GM19467 (cell line): ENCODE data around the gene SLC24A3.

Experiments used
- ATAC-seq: cut with Tn5 transposase; IDR thresholded peaks from one replicate; pipeline ENCODE4 v1.9.1; 2021; ENCODE audit warnings: mild to moderate bottlenecking, moderate library complexity; ENCODE audit not compliant: unreplicated experiment

Gene SLC24A3

DNA sequence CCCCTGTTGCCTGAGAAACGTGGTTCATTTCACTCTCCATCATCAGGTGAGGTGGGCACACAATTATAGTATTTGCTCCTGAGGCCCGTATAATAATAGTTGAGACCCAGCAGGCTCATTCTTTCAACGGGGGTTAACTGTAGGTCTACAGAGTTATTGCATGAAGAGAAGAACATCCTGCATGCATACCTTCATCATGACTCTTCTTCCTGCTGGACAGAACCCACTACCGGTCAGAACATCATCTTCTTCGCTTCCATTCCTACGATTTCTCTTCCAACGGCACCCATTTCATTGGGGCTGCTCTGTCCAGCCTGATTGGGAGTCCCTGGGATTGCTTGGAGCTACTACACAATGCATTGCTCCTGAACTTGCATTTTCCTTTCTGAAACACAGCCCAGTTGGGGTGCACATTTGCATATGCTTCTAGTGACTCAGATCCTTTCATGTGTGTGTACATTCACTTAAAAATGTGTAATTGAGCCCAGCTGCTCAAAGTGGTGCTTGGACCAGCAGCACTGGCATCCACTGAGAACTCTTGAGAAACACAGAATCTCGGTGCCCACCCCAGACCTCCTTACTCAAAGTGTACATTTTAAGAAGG lies 57.4 kb downstream of the SLC24A3 start:
- ATAC-seq, result no peak

DNA sequence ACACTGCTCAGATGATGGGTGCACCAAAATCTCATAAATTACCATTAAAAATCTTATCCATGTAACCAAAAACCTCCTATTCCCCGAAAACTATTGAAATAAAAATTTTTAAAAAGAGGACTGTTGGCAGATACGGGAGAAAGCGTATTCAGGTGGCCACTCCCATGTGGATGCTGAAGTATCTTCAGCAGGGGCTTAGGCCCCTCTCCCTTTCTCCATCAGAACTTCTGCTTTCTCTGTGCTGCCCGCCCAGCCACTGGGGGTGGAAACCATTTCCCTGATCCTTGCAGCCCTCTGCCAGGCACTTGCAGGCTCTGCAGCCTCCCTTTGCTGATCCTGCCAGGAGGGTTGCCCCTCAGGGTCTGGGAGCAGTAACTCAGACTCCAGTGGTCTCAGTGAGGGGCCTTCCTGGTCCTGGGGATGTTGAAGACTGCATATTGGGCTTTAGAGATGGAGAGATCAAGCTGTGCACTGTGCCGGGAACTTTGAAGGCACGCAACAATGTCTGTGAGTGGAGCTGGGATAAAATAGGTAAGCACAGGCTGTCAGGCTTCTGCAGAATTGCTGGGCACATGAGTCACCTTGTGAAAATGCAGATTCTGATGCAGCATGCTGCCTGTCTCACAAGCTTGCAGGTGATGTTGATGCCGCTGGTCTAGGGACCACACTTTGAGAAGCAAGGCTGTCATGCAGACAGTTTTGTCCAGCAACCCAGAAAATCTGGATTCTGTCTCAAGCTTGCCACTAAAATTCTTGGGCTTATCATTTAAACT lies 59.6 kb downstream of the SLC24A3 start:
- ATAC-seq, result no peak

DNA sequence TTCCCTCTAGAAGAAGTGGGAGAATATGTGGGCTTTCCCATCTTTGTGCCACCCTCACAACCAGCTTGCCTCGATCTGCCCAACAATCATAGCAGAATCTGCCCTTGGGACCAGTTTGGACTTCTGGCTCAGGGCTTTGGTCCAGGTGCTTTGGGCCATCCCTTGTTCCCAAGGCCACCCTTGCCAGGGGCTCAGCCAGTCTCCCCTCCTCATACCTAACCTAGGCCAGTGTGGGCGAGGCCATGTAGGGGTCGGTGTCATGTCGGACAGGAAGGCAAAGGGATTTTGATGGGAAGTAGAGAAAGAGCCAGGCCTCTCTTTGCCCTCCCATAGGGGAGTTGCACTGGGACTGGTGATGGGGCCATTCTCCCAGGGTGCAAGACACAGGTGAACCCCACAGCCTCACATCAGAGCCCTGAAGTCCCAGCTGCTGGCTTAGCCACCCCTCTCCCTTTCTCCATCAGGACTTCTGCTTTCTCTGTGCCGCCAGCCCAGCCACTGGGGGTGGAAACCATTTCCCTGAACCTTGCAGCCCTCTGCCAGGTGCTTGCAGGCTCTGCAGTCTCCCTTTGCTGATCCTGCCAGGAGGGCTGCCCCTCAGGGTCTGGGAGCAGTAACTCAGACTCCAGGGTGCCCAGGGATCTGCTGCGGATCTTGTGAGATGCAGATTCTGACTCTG lies 60.7 kb downstream of the SLC24A3 start:
- no peak for ATAC-seq

DNA sequence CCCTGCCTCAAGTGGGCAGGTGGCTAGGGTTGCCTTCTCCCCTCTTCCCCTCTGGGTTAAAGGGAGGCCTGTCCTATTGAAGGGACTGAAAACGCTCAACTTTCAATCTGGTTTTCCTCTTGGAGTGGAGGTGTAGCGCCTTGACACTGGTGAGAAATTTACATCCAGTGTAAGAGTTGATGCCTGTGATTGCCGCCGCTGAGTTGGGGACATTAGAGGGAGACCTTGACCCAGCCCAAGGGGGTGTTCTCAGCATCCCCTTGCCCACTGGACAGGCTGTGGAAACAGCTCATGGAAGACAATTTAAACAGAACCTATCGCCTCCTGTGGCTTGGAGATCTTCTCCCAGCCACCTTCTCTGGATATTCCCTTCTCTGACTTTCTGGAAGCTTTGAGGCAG lies 61.6 kb downstream of the SLC24A3 start:
- ATAC-seq, result no peak

DNA sequence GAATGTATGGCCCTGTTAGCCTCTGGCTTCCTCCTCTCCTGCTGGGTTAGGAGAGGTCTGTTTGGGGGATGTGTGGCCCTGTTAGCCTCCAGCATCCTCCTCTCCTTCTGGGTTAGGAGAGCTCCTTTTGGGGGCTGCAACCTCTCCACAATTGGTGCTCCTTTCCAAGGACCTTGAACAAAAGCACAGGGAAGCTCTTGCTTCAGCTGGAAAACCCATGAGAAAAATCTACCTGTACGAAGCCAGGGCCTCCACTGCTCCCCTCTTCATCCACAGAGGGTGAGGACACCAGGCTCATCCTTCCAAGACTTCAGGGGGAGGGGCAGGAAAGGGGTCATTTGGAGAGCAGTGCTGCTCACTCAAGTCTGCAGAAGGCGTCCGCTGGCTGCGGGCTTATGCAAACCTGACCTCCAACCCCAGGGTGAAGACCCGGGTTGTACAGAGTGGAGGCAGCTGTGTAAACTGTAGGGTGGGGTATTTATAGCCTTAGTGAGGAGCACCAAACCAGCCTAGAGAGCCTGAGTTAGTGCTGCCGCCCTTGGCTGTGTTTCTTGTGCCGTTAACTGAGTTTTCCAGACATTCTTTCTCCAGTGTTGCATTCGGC lies 62.1 kb downstream of the SLC24A3 start:
- no peak for ATAC-seq

GRCh38 chr20:19275038-19275629 lies 62.7 kb downstream of the SLC24A3 start:
- no peak for ATAC-seq

- ATAC-seq, result no peak
Measured at GRCh38 chr20:19275630-19276071, 63.2 kb downstream of the SLC24A3 start.

- ATAC-seq, result no peak
Measured at GRCh38 chr20:19277381-19277780, 64.9 kb downstream of the SLC24A3 start.

DNA sequence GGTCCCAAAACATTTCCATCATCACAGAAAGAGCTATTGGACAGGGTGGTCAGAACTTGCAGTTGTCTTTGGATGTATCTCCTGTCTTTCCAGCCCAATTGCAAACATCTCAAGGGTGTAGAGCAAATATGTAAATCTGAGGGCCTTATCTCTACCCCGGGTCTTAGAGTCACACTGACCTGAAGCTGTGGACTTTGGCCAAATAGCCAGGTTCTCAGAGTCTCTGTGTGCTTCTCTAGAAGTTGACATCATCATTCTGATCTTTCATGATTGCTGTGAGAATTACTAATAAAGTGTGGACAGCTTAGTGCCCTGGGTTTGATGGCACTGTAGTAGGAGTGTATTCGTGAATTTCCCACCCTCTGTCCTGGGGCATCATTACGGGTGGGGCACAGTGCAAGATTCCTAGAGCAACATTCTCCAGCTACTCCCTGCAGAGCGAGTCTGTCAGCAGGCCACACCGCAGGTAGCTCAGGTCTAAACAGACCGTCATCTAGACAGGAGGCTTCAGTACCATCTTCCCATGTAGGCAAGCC lies 71.1 kb downstream of the SLC24A3 start:
- no peak for ATAC-seq

GRCh38 chr20:19284400-19285178 lies 72.1 kb downstream of the SLC24A3 start:
- no peak for ATAC-seq

GRCh38 chr20:19285436-19285835 lies 73.0 kb downstream of the SLC24A3 start:
- ATAC-seq, result no peak

DNA sequence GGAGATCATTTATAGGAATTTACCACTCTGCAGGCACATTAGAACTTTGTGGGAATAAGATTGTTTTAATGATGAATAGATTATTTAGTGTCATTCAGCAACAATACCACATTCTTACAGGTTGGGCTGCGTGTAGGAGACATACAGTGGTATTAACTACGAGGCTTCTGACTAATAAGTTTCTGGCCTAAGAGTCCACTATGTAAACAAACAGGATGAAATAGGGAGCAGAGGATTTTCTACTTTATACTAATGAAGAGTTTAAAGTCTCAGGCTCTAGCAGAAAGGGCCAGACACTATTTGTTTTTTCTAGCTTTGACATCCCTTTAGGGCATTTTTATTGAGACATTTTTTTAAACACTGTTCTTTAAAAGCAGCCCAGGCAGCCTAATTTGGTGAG lies 75.6 kb downstream of the SLC24A3 start:
- ATAC-seq, result no peak

- no peak for ATAC-seq
Measured at GRCh38 chr20:19288636-19289035, 76.2 kb downstream of the SLC24A3 start.

DNA sequence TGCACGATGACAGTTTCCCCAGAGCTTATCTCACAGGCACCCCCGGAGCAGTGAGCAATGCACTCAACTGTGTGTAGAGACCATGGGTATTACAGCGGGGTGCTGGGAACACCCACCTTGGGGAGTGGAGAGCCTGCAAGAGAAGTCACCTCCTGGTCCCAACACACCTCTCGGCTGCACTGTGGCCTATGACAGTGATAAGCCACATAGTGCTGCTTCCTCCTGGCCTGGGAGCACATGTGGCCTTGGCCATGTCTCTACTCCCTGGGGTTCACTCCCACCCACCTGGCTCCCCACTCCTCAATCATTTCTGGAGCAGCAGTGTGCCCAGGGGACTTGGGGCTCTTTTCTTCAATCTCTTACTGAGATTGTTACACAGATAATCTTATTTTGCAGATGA lies 77.0 kb downstream of the SLC24A3 start:
- ATAC-seq, result no peak

DNA sequence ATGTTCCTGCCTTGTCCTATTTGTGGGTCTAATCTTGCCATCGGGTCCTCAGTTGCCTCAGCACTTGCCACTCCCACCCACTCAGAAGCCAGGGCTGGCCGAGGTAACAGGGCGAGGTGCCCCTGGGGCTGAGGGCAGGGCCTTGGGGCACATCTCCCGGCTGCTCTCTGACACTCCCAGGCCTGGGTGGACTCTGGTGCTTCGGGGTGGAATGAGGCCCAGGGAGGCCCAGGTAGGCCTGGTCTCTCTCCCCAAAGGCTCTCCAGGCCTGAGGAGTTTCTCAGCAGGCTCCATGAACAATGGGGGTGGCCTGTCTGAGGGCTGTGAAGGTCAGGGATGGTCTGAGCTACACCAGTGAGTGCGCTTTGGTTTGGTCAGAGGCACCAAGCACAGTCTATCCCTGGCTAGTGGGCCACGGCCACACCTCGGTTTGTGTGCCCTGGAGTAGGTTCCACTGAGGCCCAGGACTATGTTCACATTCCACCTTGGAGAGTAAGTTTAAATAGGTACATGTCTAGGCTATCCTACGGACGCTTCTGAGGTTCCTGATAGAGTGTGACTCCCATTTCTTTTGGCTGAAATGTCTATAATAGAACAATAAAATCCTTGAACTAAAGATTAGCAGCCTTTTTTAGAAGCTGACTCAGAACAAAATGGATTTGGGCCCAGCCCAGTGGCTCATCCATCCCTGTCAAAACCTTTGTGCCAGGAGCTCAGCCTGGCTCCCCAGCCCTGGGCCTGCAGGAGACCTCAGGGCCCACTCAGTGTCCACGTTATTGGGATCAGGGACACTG lies 78.8 kb downstream of the SLC24A3 start:
- ATAC-seq, result no peak

GRCh38 chr20:19291818-19292132 lies 79.3 kb downstream of the SLC24A3 start:
- no peak for ATAC-seq

DNA sequence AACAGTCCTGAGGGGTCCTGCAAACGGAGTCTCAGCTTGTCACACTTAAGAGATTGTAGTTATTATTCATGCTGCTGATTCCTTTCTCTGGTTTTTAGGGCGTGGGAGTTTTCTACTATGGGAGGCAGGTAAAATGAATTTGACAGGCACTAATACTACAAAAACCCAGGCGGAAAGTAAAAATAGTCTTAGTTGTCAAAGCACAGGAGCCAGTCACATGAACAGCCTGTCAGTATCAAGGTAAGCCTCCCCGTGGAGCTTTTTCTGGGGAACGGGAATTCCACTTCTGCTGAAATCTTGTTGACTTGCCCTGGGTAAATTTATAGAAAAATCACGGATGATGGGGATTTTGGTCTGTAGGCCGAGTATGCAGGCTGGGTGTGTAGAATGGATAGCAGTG lies 79.8 kb downstream of the SLC24A3 start:
- ATAC-seq, result no peak

- no peak for ATAC-seq
Measured at GRCh38 chr20:19295076-19295475, 82.6 kb downstream of the SLC24A3 start.

- ATAC-seq, result no peak
Measured at GRCh38 chr20:19298652-19299051, 86.2 kb downstream of the SLC24A3 start.

GRCh38 chr20:19300395-19300794 lies 88.0 kb downstream of the SLC24A3 start:
- ATAC-seq, result no peak
